ENCODE results near the gene SPRTN.

SPRTN gene

GRCh38 chr1:231376875-231377549 lies 38.9 kb downstream of the SPRTN start:
- DNase-seq (ENCODE audit: low read depth in 3 of 3) = no peak

- DNase-seq (ENCODE audit: low read depth in 3 of 3) = no peak
These were observed 43.6 kb downstream of the SPRTN start for GRCh38 chr1:231381729-231382128.

GRCh38 chr1:231382426-231382825 lies 44.3 kb downstream of the SPRTN start:
- no peak for DNase-seq (ENCODE audit: low read depth in 3 of 3)

- no peak for DNase-seq (ENCODE audit: low read depth in 3 of 3)
These were observed 45.2 kb downstream of the SPRTN start for GRCh38 chr1:231383159-231383860.

- DNase-seq (ENCODE audit: low read depth in 3 of 3) = no peak
These were observed 46.8 kb downstream of the SPRTN start for GRCh38 chr1:231384696-231385415.

- no peak for DNase-seq (ENCODE audit: low read depth in 3 of 3)
These were observed 47.3 kb downstream of the SPRTN start for GRCh38 chr1:231385416-231385748.

- DNase-seq (ENCODE audit: low read depth in 3 of 3) = no peak
These were observed 48.4 kb downstream of the SPRTN start for GRCh38 chr1:231386466-231386865.

- no peak for DNase-seq (ENCODE audit: low read depth in 3 of 3)
These were observed 49.9 kb downstream of the SPRTN start for GRCh38 chr1:231387770-231388669.

- no peak for DNase-seq (ENCODE audit: low read depth in 3 of 3)
These were observed 52.0 kb downstream of the SPRTN start for GRCh38 chr1:231390071-231390470.

- DNase-seq (ENCODE audit: low read depth in 3 of 3) = no peak
These were observed 54.5 kb downstream of the SPRTN start for GRCh38 chr1:231392389-231393131.

GRCh38 chr1:231393668-231394067 lies 55.6 kb downstream of the SPRTN start:
- DNase-seq (ENCODE audit: low read depth in 3 of 3) = no peak

GRCh38 chr1:231395076-231395997 lies 57.2 kb downstream of the SPRTN start:
- DNase-seq (ENCODE audit: low read depth in 3 of 3) = no peak

- no peak for DNase-seq (ENCODE audit: low read depth in 3 of 3)
These were observed 57.9 kb downstream of the SPRTN start for GRCh38 chr1:231395998-231396390.

GRCh38 chr1:231396643-231397042 lies 58.5 kb downstream of the SPRTN start:
- DNase-seq (ENCODE audit: low read depth in 3 of 3) = no peak

- no peak for DNase-seq (ENCODE audit: low read depth in 3 of 3)
These were observed 60.0 kb downstream of the SPRTN start for GRCh38 chr1:231397886-231398671.

GRCh38 chr1:231401478-231401877 lies 63.4 kb downstream of the SPRTN start:
- no peak for DNase-seq (ENCODE audit: low read depth in 3 of 3)

GRCh38 chr1:231404318-231404717 lies 66.2 kb downstream of the SPRTN start:
- DNase-seq (ENCODE audit: low read depth in 3 of 3) = no peak

Measured in stimulated activated CD4-positive, alpha-beta T cell treated with anti-CD3 and anti-CD28 coated beads, TNF-alpha, amount 100 ng/mL, for 24 hours (primary cell).